Measurements from ENCODE around the gene RBL1. TPM values are rescaled to one million over a fixed set of nuclear protein-coding genes. Genes with fewer than 3 reads are reported as not detected.

Gene RBL1
- total RNA-seq, 1 donor from 2014 or later: 7.6 TPM

GRCh38 chr20:36992802-36993334 lies 102.9 kb downstream of the RBL1 start:
- Histone ChIP-seq H3K27me3 (ENCODE audit: low read depth) (no peaks in the 10 kb centered on the region), H3K4me1 (peaks cover 6% of the 10 kb centered on the region), H3K27ac (no peak overlapping the region), H3K4me3 (no peak overlapping the region), H3K36me3 (no peaks in the 10 kb centered on the region), H3K9me3 (peaks cover 8% of the 10 kb centered on the region)
- intact Hi-C loops (cut with DNase I): no loop called here
- no peak for TF ChIP-seq CTCF (IDR thresholded peaks at IDR 0.05)
- no peak for DNase-seq
- no peak for ATAC-seq

- H3K9me3 ChIP-seq: peaks cover 8% of the 10 kb centered on the region
- H3K36me3 ChIP-seq: no peaks in the 10 kb centered on the region
- intact Hi-C loops (cut with DNase I): no loop called here
- DNase-seq: no peak
- H3K4me1 ChIP-seq: peaks cover 6% of the 10 kb centered on the region
- H3K4me3 ChIP-seq: no peak overlapping the region
- H3K27me3 ChIP-seq (ENCODE audit: low read depth): no peaks in the 10 kb centered on the region
- no peak for TF ChIP-seq CTCF (IDR thresholded peaks at IDR 0.05)
- no peak overlapping the region for H3K27ac ChIP-seq
- ATAC-seq: no peak
Observed at GRCh38 chr20:36991703-36992102, 104.1 kb downstream of the RBL1 start.

GRCh38 chr20:36989797-36990196 lies 106.0 kb downstream of the RBL1 start:
- intact Hi-C loops (cut with DNase I): no loop called here
- Histone ChIP-seq H3K9me3 (peaks cover 8% of the 10 kb centered on the region), H3K27ac (peak overlapping the region; percentile 65), H3K4me1 (peaks cover 6% of the 10 kb centered on the region), H3K4me3 (peak overlapping the region; percentile 19), H3K36me3 (no peaks in the 10 kb centered on the region), H3K27me3 (ENCODE audit: low read depth) (no peaks in the 10 kb centered on the region)
- peak; percentile 65 for DNase-seq
- ATAC-seq: peak; percentile 68 to 86
- TF ChIP-seq CTCF (IDR thresholded peaks at IDR 0.05): no peak

GRCh38 chr20:36988494-36988966 lies 107.3 kb downstream of the RBL1 start:
- DNase-seq (no peak), ATAC-seq (peak; percentile 57 to 74)
- TF ChIP-seq CTCF (IDR thresholded peaks at IDR 0.05): no peak
- H3K4me3 ChIP-seq: no peak overlapping the region
- no peak overlapping the region for H3K27ac ChIP-seq
- no peaks in the 10 kb centered on the region for H3K36me3 ChIP-seq
- intact Hi-C loops (cut with DNase I): no loop called here
- no peaks in the 10 kb centered on the region for H3K27me3 ChIP-seq (ENCODE audit: low read depth)
- H3K4me1 ChIP-seq: peaks cover 6% of the 10 kb centered on the region
- H3K9me3 ChIP-seq: peaks cover 8% of the 10 kb centered on the region

GRCh38 chr20:36984257-36984638 lies 111.5 kb downstream of the RBL1 start:
- ATAC-seq: no peak
- H3K27ac ChIP-seq: no peak overlapping the region
- no peak for DNase-seq
- H3K9me3 ChIP-seq: no peaks in the 10 kb centered on the region
- no peaks in the 10 kb centered on the region for H3K27me3 ChIP-seq (ENCODE audit: low read depth)
- intact Hi-C loops (cut with DNase I): no loop called here
- no peaks in the 10 kb centered on the region for H3K36me3 ChIP-seq
- H3K4me3 ChIP-seq: no peak overlapping the region
- H3K4me1 ChIP-seq: peaks cover 6% of the 10 kb centered on the region
- TF ChIP-seq CTCF (IDR thresholded peaks at IDR 0.05): no peak
